WI38 (cell line): ENCODE results near the gene SEMA6A.

Experiments
- H3K4me3 ChIP-seq: 2 replicates; pipeline ENCODE4 v1.5.1; 2011; ENCODE audit warnings: low read depth, mild to moderate bottlenecking, control low read depth, low read length
- CTCF ChIP-seq: IDR thresholded peaks from 2 replicates; pipeline ENCODE4 v1.5.1; 2012; ENCODE audit warnings: low read depth, mild to moderate bottlenecking, control low read depth, low read length

Gene SEMA6A

GRCh38 chr5:116504593-116505166, 69.9 kb downstream of the SEMA6A start:
- no peak for TF ChIP-seq CTCF
- no peak overlapping the region for H3K4me3 ChIP-seq

GRCh38 chr5:116502616-116503015, 72.0 kb downstream of the SEMA6A start:
- no peak overlapping the region for H3K4me3 ChIP-seq
- TF ChIP-seq CTCF: no peak

- H3K4me3 ChIP-seq: no peak overlapping the region
- TF ChIP-seq CTCF: no peak
Observed at GRCh38 chr5:116502138-116502537, 72.5 kb downstream of the SEMA6A start.

- no peak overlapping the region for H3K4me3 ChIP-seq
- TF ChIP-seq CTCF: no peak
Observed at GRCh38 chr5:116498503-116499048, 76.0 kb downstream of the SEMA6A start.

GRCh38 chr5:116497631-116498030, 77.0 kb downstream of the SEMA6A start:
- TF ChIP-seq CTCF: no peak
- H3K4me3 ChIP-seq: no peak overlapping the region

- TF ChIP-seq CTCF: no peak
- no peak overlapping the region for H3K4me3 ChIP-seq
Observed at GRCh38 chr5:116495786-116496357, 78.8 kb downstream of the SEMA6A start.

- TF ChIP-seq CTCF: no peak
- no peak overlapping the region for H3K4me3 ChIP-seq
Observed at GRCh38 chr5:116494784-116495450, 79.7 kb downstream of the SEMA6A start.
